HUDEP-2 (cell line): ENCODE results near the gene CACNG7.

Experiments
- DNase-seq, 76 experiments: peaks; one replicate each; lab custom pipeline; 2025; ENCODE audit not compliant: unreplicated experiment in 76 of 76; lab: John Stamatoyannopoulos, UW

Gene CACNG7

DNA sequence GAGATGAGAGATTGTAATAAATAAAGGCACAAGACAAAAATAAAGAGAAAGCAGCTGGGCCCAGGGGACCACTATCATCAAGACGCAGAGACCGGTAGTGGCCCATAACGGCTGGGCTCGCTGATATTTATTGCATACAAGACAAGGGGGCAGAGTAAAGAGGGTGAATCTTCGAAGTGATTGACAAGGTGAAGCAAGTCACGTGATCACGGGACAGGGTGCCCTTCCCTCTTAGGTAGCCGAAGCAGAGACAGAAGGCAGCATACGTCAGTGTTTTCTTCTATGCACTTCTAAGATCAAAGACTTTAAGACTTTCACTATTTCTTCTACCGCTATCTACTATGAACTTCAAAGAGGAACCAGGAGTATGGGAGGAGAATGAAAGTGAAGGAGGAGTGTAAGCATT, 31.7 kb upstream of the CACNG7 start:
- DNase-seq: no peak

GRCh38 chr19:53878776-53879139, 30.3 kb upstream of the CACNG7 start:
- no peak for DNase-seq

DNA sequence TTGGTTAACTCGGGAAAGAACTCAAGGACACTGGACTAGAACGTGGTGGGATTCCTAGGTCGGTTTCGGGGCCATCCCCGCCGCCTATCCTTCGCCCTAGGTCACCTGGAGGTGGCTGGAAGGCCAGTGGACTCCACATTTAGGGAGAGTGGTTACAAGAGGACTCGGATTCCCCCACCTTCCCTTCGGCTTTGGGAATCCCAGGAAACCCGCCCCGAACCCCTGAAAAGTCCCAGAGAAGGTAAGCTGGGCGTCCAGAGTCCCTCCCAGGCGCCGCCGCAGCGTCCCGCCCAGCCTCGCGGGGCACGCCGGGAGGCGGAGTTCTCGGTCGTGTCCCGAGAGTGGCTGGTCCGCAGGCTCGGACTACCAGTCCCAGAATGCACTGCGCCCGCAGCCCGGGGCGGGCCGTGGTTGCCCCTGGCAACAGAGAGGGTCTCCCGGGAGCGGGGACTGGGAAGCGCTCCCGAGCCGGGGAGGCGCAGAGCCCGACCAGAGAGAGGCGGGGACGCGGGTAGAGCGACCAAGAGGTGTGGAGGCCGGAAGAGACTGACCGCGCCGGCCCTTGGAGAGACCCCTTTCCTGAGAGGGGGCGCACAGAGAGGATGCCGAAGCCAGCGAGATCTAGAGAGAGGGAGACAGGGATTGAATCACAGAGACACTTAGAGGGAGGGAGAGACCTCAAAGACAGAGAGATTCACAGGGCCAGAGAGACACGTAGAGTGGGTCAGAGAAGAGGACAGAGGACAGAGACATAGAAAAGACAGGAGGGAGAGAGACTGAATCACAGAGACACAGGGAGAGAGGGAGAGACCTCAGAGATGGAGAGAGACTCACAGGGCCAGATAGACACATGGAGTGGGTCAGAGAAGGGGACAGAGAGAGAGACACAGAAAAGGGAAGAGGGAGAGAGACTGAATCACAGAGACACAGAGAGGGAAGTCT, 29.7 kb upstream of the CACNG7 start:
- DNase-seq: peak in 73 of 76 experiments; percentile 10 to 87 (median 69)

DNA sequence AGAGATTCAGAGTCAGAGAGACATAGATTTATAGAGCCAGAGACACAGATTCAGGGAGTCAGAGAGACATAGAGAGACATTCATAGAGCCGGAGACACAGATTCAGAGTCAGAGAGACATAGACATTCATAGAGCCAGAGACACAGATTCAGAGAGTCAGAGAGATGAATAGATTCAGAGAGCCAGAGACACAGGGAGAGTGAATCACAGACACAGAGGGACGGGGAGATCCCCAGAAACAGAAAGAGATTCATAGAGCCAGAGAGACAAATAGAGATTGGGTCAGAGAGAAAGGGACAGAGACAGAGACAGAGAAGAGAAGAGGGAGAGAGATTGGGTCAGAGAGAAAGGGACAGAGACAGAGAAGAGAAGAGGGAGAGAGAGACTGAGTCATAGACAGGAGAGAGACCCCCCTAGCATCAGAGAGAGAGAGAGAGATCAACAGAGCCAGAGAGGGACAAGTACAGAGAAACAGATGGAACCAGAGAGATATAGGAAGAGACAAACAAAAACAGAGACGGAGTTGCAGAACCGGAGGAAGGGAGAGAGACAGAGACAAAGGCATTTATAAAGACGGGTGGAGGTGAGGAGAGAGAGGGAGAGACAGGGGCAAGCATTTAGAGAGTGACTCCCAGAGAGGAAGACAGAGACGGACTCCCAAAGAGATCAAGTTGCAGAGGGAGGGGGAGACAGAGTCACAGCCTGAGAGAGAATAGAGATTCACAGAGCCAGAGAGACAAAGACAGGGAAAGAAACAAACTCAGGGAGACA, 28.2 kb upstream of the CACNG7 start:
- no peak for DNase-seq

- DNase-seq: peak in 15 of 76 experiments; percentile 7 to 35 (median 26)
These were observed 27.3 kb upstream of the CACNG7 start, which contains the start of gene PRKCG for GRCh38 chr19:53881482-53882390. Gene PRKCG, plus strand, starts transcription at chr19:53882197. Its CDS starts 298 bp downstream, at chr19:53882495.

DNA sequence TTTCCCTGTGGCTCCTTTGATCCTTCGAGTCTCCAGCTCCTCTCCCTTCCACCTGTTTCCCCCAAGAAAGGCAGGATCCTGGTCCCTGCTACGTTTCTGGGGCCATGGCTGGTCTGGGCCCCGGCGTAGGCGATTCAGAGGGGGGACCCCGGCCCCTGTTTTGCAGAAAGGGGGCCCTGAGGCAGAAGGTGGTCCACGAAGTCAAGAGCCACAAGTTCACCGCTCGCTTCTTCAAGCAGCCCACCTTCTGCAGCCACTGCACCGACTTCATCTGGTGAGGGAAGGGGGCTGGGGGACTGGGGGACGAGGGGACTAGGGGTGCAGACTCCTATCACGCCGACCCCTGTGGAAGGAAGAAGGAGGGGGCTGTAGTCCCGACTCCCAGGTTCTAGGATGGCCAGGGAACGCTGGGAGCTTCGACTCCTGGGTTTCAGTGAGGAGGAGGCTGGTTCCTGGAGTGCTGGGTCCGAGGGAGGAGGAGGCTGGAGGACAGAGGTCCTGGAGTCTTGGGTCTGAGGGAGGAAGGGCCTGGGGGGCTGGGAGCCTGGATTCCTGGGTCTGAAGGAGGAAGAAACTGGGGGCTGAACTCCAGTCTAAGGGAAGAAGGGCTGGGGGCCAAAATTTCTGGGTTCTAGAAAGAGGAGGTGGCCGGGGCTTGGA, 26.6 kb upstream of the CACNG7 start:
- DNase-seq: no peak

DNA sequence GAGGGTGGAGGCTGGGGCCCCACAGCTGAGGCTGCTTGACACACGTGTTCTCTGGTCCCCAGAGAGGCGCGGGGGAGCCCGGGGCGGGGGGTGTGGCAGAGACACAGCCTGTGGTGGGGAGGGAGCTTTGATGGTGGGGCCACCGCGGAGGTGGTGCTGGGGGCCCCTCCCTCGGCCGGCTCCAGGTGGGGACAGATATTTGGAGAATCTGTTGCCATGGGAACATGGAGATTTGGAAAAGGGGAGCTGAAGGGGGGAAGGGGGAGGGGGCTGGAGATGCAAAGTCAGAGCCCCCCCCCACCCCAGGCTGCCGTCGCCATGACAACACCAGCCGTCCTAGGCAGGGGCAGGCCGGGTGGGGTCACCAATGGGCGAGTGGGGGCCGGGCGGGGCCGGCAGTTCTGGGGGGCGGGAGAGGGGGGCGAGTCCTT, 25.8 kb upstream of the CACNG7 start:
- no peak for DNase-seq

DNA sequence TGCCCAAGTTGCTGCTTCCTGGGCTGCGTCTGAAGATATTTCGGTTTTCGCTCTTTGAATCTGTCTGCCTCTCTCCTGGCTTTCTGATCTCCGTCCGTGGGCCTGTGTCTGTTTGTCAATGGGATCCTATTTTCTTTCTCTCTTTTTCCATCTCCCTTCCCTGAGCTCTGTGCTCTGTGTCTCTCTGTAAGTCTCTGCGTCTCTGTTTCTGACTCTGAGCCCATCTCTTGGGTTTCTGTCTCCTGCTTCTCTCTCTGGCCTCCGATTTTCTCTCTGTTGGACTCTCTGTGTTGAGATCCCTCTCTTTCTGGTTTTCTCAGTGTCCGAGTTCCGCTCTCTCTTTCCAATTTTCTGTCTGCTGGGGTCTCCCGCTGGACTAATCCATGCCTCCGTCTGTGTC, 25.3 kb upstream of the CACNG7 start:
- no peak for DNase-seq

DNA sequence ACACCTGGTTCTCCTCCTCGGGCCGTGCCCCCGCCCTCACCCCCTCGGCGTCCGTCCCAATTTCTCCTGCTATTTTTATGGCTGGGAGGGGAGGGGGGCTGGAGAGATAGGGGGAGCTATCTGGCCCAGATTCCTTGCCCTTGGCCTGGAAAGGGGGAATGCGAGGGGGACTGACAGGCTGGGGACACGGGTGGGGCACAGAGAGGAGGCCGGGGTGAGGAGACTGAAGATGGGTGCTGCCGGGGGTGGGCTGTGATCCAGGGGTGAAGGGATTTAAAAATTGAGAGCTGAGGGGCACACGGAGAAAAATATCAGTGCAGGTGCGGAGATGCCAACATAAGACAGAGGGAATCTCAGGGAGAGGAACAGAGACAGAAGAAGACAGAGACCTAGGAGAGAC, 24.8 kb upstream of the CACNG7 start:
- DNase-seq: no peak

DNA sequence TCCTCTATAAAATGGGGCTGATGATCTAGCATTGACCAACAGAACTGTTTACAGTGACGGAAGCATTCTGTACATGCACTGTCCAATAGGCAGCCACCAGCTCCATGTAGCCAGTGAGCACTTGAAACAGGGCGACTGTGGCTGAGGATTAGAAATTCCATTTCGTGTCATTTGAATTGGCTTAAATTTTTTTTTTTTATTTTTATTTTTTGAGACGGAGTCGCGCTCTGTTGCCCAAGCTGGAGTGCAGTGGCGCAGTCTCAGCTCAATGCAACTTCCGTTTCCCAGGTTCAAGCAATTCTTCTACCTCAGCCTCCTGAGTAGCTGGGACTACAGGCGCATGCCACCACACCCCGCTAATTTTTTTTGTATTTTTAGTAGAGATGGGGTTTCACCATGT, 24.0 kb upstream of the CACNG7 start:
- no peak for DNase-seq

GRCh38 chr19:53892301-53892980, 16.6 kb upstream of the CACNG7 start:
- DNase-seq: no peak

GRCh38 chr19:53892981-53893325, 16.1 kb upstream of the CACNG7 start:
- DNase-seq: no peak

DNA sequence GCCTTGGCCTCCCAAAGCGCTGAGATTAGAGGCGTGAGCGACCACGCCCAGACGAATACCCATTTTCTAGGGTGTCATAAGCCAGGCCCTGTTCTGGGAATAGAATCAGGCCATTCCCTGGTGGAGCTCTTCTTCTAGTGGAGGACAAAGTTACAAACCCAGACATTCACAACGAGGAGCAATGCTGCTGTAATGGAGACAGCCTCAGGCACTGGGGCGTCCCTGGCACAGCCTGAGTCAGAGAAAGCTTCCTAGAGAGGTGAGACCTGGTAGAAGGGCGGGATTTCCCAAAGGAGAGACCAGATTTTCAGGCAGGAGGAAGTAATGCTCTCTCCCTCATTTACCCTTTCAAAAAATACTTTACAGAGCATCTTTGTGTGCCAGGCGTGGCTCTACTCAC, 14.4 kb upstream of the CACNG7 start:
- DNase-seq: no peak

DNA sequence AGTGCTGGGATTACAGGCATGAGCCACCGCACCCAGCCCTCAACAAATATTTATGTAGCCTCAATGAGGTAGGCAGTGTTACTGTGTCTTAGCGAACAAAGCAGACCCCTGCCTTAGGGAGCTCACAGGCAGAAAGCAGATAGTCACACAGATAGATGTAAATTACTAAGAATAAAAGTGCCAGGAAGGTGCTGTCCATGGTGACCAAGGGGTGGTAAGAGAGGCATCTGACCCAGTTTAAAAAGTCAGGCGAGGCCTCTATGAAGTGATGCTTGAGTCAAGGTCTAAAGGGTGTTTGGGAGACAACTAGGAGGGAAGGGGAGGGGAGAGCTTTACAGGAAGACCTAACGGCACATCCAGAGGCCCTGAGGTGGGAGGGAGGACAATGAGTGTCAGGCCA, 12.4 kb upstream of the CACNG7 start:
- DNase-seq: no peak

- DNase-seq: no peak
These were observed 11.6 kb upstream of the CACNG7 start for GRCh38 chr19:53897459-53897858.

DNA sequence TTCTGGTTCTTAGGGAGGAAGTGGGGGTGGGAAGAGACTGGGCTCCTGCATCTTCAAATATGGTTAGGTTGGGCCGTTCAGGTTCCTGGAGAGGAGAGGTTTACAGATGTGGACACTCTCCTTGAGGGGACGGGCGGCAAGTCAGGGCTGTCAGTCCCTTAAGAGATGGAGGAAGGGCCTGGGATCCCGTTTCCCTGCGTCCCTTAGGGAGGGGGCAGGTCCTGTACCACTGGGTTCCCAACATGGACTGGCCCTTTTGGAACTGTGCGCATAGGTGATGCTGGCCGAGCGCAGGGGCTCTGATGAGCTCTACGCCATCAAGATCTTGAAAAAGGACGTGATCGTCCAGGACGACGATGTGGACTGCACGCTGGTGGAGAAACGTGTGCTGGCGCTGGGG, 10.9 kb upstream of the CACNG7 start:
- no peak for DNase-seq

DNA sequence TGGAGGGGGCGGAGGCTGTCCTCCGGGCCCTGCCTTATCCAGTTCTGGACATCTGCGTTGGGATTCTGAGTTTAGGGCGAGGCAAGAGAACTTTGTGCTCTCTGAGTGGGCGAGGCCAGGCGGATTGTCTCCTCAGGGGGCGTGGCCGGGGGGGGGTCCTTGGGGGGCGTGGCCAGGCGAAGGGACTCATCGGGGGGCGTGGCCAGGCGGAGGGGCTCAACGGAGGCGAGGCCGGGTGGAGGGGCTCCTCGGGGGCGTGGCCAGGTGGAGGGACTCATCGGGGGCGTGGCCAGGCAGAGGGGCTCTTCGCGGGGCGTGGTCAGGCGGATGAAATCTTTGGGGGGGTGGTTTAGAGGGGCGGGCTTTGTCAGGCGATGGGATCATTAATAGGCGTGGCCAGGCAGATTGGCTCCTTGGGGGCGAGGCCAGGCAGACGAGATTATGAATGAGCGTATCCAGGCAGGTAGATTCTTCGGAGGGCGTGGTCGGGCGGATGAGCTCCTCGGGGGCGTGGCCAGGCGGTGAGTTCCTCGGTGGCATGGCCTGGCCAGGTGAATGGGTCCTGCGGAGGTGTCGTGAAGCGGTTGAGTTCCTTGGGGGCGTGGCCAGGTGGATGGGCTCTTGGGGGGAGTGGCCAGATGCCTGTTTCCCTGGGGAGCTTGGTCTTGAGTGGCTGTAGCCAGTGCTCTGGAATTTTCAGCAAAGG, 10.3 kb upstream of the CACNG7 start:
- DNase-seq: peak in 3 of 76 experiments; percentile 12 to 18 (median 17)

GRCh38 chr19:53900191-53900860, 8.8 kb upstream of the CACNG7 start:
- no peak for DNase-seq
